ENCODE data around the gene HES7.

GRCh38 chr17:8110456-8110804, 13.5 kb downstream of the HES7 start:
- TF ChIP-seq POLR2A (IDR thresholded peaks at IDR 0.05), result no peak
- no peak for TF ChIP-seq CTCF (IDR thresholded peaks at IDR 0.05)

Measured in lower leg skin (tissue), 3 donors.